ENCODE results near the gene RDX.

GRCh38 chr11:110293389-110293788 lies 3.0 kb downstream of the RDX start:
- no peak for TF ChIP-seq POLR2A (IDR thresholded peaks at IDR 0.05)
- TF ChIP-seq CTCF (IDR thresholded peaks at IDR 0.05), result no peak
